ENCODE data around the gene MAML2.

MAML2 gene

DNA sequence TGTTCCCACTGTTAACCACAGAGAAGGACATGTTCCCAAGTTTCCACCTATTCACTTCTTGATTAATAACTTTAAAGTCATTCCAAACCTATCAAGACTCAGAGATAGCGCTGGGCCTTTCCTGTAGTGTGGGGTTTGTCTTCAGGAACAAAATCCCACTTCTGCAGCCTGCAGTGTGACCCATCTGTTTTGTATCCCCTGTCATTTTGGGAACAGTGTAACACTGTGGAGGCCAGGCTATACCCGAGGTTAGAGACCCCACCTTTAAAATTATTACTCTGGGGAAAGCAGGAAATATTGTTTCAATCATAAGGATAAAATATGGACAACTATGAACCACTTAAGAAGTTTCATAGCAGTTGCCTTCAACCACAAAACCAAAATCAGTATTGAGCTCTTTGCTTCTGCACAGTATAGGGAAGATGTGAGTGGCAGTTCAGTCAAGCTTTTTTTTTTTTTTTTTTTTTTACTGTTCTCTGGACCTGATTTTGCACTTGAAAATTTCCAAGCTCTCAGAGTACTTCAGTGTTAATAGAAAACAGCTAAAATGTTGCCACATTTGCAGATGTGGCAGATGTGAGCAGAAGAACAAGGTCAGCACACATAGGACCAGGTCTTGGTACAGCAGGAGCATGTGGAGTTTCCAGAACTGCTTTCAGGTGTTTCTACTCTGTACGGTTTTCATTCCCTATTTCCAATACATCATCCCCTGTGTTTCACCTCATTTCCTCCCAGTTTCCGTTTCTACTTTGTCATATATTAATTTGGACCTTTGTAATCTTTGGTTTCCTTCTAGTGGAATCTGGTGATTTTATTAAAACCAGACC is 121.5 kb downstream of the MAML2 start:
- H3K4me3 ChIP-seq (ENCODE audit: low read depth, low read length) = no peak overlapping the region
- DNase-seq (ENCODE audit: low read depth, low spot score) = no peak
- in situ Hi-C loops (cut with HindIII; ENCODE audit: low sequenced_read_pairs) = no loop called here
- TF ChIP-seq, protein P1, sequence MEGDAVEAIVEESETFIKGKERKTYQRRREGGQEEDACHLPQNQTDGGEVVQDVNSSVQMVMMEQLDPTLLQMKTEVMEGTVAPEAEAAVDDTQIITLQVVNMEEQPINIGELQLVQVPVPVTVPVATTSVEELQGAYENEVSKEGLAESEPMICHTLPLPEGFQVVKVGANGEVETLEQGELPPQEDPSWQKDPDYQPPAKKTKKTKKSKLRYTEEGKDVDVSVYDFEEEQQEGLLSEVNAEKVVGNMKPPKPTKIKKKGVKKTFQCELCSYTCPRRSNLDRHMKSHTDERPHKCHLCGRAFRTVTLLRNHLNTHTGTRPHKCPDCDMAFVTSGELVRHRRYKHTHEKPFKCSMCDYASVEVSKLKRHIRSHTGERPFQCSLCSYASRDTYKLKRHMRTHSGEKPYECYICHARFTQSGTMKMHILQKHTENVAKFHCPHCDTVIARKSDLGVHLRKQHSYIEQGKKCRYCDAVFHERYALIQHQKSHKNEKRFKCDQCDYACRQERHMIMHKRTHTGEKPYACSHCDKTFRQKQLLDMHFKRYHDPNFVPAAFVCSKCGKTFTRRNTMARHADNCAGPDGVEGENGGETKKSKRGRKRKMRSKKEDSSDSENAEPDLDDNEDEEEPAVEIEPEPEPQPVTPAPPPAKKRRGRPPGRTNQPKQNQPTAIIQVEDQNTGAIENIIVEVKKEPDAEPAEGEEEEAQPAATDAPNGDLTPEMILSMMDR (IDR thresholded peaks at IDR 0.05; ENCODE audit: low read depth, low read length) = no peak

DNA sequence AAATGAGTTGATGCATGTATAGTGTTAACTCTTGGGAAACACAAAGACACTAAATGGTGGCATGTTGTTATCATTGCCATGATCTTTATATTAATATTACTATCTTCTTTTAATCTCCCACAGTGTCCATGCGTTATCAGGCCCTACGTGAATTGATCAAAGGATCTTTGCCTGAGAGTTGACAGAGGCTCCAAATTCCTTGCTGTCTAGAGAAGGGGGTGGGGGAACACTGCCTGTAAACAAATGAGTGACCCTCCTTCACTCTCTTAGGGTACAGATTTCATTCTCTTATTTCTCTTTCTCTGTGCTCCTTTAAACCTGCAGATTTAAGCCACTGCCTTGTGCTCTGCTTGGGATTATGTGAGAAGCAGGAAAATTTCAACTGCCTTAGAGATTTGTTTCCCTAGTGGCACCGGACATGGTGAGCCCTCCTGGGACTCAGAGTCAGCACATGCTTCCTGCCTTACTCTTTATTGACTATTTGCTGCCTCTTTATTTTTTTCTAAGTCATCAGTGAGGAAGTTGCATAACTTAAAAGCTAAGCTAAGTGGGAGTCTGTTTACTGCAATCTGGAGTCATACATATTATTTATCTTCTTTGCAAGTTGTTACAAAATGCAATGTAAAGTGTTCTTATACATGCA is 122.9 kb downstream of the MAML2 start:
- TF ChIP-seq, protein P1 (IDR thresholded peaks at IDR 0.05; ENCODE audit: low read depth, low read length) = no peak
- no peak for DNase-seq (ENCODE audit: low read depth, low spot score)
- in situ Hi-C loops (cut with HindIII; ENCODE audit: low sequenced_read_pairs) = no loop called here
- H3K4me3 ChIP-seq (ENCODE audit: low read depth, low read length) = no peak overlapping the region

DNA sequence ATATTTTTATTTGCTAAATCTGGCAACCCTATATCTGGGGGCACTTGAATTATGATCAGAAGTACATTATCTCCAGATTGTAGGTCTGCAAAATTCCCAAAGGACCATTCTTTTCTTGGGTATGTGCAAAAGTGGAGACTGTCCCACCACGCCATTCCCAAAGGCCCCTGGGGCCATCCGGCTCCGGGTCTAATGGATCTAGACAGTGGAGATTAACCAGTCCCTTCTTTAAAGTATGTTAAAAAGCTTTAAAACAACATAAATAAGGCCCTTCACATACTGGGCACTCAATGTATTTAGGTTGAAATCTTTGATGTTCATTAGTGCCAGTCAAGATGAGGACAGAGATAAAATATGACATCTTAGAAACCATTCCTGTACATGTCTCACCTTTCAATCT is 124.1 kb downstream of the MAML2 start:
- TF ChIP-seq, protein P1 (IDR thresholded peaks at IDR 0.05; ENCODE audit: low read depth, low read length) = no peak
- in situ Hi-C loops (cut with HindIII; ENCODE audit: low sequenced_read_pairs) = no loop called here
- H3K4me3 ChIP-seq (ENCODE audit: low read depth, low read length) = no peak overlapping the region
- DNase-seq (ENCODE audit: low read depth, low spot score) = no peak

DNA sequence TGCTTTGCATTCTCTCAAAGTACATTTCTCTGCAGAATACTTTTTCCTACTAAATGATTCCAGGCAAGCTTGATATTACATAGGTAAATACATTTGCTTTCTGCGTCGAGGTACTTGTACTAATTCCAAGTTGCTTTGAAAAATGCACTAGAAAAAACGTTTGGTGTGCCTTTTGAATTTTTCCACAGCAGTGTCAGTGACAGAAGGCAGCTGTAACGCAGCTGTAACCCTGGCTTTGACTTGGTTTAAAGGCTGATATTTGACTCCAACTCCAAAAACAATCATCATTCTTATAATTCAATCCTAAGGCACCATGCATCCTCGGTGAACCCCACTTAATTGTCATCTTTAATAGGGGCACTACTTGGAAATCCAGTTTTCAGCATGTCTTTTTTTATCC is 125.0 kb downstream of the MAML2 start:
- no peak overlapping the region for H3K4me3 ChIP-seq (ENCODE audit: low read depth, low read length)
- no peak for DNase-seq (ENCODE audit: low read depth, low spot score)
- in situ Hi-C loops (cut with HindIII; ENCODE audit: low sequenced_read_pairs) = no loop called here
- TF ChIP-seq, protein P1 (IDR thresholded peaks at IDR 0.05; ENCODE audit: low read depth, low read length) = no peak

DNA sequence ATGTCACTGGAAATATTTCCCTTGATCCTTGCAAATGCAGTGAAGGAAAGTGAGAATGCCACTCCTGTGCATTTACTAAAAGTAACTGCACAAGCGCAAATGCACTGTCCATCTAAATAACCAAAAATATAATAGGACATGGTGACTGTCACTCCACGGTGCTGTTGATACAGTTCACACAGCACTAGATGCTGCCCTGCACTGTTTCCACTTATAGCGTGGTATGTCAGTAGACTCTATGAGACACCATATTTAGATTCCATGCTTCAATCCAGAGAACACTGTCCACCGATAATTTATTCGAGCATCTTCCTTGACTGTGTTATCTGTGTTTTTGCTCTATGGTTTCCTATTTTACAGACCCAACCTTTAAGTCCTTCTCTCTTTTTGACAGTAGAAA is 125.8 kb downstream of the MAML2 start:
- in situ Hi-C loops (cut with HindIII; ENCODE audit: low sequenced_read_pairs) = no loop called here
- H3K4me3 ChIP-seq (ENCODE audit: low read depth, low read length) = no peak overlapping the region
- TF ChIP-seq, protein P1 (IDR thresholded peaks at IDR 0.05; ENCODE audit: low read depth, low read length) = no peak
- DNase-seq (ENCODE audit: low read depth, low spot score) = no peak

DNA sequence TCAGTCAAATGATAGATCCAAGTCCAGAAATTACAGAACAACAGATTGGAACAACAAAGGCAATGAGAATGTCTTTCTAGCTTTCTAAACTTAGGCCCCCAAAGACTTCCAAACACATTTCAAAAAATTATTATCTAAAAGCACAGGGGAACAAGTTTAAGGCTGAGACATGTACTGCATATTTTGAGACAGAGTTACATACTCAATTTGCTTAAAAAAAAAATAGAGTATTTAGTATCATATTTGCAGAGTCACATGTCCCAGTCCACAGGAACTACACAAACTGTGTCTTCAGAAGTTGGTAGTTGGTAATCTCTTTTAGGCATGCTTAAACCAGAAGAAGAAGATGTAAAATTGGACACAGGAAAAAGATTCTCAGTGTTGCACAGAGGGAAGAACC is 127.2 kb downstream of the MAML2 start:
- in situ Hi-C loops (cut with HindIII; ENCODE audit: low sequenced_read_pairs) = no loop called here
- TF ChIP-seq, protein P1 (IDR thresholded peaks at IDR 0.05; ENCODE audit: low read depth, low read length) = no peak
- no peak overlapping the region for H3K4me3 ChIP-seq (ENCODE audit: low read depth, low read length)
- DNase-seq (ENCODE audit: low read depth, low spot score) = no peak

Measured in astrocyte of the spinal cord (primary cell).